Panc1 (cell line): ENCODE results near the gene FBXW11.

Source experiments
- POLR2AphosphoS5 ChIP-seq: IDR thresholded peaks from 2 replicates; pipeline ENCODE4 v1.6.1; 2012; ENCODE audit warnings: mild to moderate bottlenecking, low read depth, low read length, moderate library complexity
- TF ChIP-seq, protein P1 (sequence below): fragments of 450-650 bp; IDR thresholded peaks from 2 replicates; pipeline ENCODE4 v1.5.1; 2017; ENCODE audit warnings: mild to moderate bottlenecking

- TF ChIP-seq, protein P1, sequence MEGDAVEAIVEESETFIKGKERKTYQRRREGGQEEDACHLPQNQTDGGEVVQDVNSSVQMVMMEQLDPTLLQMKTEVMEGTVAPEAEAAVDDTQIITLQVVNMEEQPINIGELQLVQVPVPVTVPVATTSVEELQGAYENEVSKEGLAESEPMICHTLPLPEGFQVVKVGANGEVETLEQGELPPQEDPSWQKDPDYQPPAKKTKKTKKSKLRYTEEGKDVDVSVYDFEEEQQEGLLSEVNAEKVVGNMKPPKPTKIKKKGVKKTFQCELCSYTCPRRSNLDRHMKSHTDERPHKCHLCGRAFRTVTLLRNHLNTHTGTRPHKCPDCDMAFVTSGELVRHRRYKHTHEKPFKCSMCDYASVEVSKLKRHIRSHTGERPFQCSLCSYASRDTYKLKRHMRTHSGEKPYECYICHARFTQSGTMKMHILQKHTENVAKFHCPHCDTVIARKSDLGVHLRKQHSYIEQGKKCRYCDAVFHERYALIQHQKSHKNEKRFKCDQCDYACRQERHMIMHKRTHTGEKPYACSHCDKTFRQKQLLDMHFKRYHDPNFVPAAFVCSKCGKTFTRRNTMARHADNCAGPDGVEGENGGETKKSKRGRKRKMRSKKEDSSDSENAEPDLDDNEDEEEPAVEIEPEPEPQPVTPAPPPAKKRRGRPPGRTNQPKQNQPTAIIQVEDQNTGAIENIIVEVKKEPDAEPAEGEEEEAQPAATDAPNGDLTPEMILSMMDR: no peak
- no peak for TF ChIP-seq POLR2AphosphoS5
Observed at GRCh38 chr5:172048539-172049101, 42.2 kb upstream of the FBXW11 start.
